HFF-Myc (cell line): ENCODE data around the gene TBX18.

Source experiments
- DNase-seq: peaks from one replicate; pipeline ENCODE4 v3.0.0-alpha.2; 2011; ENCODE audit warnings: low read depth; ENCODE audit errors: extremely low read depth
- H3K4me3 ChIP-seq: replicated peaks from 2 replicates; pipeline ENCODE4 v1.5.1; 2011; ENCODE audit warnings: low read depth, mild to moderate bottlenecking, control low read depth, low read length
- TF ChIP-seq, protein P1 (sequence below): IDR thresholded peaks from 2 replicates; pipeline ENCODE4 v1.5.1; 2012; ENCODE audit warnings: mild to moderate bottlenecking, low read depth, low read length, control low read depth; ENCODE audit errors: missing control alignments

Gene TBX18

DNA sequence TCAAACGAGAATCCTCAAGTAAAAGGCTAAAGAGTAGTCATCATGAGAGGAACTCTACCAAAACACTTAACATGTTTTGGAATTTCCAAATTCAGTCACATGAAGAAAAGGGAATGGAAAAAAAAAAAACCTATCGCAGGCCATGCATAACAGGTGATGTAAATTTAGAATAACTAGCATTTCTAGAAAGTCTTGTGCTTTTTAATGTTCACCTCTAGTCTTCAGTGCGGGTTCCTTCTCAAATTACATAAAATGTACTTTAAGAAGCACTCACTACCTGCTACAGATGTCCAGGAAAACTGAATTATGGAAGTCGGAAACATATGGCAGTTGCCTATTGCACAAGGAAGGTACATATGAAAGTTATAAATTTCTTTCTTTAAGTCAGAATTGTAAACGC lies 6.1 kb upstream of the TBX18 start:
- no peak for DNase-seq
- H3K4me3 ChIP-seq = no peak overlapping the region
- TF ChIP-seq, protein P1, sequence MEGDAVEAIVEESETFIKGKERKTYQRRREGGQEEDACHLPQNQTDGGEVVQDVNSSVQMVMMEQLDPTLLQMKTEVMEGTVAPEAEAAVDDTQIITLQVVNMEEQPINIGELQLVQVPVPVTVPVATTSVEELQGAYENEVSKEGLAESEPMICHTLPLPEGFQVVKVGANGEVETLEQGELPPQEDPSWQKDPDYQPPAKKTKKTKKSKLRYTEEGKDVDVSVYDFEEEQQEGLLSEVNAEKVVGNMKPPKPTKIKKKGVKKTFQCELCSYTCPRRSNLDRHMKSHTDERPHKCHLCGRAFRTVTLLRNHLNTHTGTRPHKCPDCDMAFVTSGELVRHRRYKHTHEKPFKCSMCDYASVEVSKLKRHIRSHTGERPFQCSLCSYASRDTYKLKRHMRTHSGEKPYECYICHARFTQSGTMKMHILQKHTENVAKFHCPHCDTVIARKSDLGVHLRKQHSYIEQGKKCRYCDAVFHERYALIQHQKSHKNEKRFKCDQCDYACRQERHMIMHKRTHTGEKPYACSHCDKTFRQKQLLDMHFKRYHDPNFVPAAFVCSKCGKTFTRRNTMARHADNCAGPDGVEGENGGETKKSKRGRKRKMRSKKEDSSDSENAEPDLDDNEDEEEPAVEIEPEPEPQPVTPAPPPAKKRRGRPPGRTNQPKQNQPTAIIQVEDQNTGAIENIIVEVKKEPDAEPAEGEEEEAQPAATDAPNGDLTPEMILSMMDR = no peak

DNA sequence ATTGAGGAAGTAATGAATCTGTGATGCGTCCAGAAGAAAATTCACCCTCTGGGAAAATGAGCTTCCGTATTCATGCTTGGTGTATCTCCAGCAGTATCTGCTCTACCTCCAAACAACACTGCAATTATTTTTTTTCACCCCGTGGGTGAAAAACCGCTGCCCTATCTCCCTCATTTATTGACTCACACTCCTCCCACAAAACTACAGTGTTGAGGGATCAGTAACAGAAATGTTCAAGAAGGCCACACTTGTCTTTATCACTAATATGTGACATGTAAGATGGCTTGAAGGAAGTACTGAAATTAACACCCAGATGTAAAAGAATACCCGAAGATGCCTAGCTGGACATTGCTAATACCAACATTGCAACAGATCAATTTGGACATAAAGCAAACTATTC lies 4.9 kb upstream of the TBX18 start:
- DNase-seq = no peak
- no peak overlapping the region for H3K4me3 ChIP-seq
- TF ChIP-seq, protein P1 = no peak

DNA sequence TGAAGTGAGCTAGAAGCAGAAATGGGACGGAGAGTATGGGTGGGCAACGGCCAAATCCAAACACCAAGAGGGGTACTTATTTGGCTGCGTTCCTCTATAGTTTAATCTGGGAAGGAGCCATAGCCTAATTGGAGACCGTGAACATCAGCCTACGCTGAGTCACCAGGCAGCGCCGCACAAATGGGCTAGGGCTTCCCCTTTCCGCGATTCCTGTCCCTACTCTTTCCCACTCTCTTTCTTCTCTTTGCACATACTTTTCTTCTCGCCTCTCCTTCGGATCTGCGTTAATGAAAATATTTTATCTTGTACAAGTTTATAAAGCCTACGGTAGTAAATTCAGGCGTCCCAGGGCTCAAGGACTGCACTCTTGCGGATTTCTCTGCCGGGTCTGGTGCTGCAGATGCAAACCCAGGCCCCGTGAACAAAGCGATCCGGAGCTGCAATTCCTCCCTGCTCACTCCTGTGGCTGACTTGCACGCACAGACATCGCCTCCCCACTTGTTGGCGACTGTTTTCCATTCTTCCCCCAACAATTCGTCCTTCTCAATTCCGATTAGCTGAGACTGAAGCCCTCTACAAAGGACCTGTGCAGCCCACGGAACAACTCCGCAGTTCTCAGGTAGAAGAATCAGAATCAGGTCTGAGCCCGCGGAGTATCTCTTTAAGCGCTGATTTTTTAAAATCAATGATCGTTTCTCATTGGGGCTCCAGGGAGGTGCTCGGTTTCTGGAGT lies 4.2 kb upstream of the TBX18 start:
- no peak for DNase-seq
- no peak overlapping the region for H3K4me3 ChIP-seq
- TF ChIP-seq, protein P1 = no peak

DNA sequence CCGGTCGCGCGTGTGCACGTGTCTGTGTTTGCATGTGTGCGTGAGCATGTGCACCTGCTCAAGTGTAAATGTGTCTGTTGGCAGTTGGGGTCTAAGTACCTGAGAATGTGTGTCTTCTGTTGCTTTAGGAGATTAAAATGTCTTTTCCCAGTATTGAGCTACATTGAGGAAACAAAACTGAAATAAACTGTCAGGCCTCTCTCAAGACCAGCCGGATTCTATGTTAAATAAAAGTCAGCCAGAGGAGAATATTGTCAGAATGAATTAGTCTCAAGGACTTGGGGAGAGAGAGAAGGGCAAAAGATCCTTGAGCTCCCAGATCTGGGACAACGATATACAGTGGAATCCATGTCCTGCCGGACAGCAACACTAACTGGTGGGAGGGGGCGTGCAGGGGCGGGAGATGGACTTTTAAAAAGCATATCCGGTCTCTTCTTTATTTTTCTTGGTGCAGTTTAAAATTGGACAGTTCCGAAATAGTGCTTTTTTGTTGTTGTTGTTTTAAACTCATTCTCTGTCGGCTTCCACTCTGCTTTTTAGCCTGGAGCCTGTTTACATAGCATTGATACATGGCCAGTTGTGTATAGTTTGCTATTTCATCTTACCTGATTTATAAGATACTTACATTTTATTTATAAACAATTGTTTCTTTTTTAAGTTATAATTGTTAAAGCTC lies 3.3 kb upstream of the TBX18 start:
- TF ChIP-seq, protein P1 = no peak
- no peak overlapping the region for H3K4me3 ChIP-seq
- no peak for DNase-seq

DNA sequence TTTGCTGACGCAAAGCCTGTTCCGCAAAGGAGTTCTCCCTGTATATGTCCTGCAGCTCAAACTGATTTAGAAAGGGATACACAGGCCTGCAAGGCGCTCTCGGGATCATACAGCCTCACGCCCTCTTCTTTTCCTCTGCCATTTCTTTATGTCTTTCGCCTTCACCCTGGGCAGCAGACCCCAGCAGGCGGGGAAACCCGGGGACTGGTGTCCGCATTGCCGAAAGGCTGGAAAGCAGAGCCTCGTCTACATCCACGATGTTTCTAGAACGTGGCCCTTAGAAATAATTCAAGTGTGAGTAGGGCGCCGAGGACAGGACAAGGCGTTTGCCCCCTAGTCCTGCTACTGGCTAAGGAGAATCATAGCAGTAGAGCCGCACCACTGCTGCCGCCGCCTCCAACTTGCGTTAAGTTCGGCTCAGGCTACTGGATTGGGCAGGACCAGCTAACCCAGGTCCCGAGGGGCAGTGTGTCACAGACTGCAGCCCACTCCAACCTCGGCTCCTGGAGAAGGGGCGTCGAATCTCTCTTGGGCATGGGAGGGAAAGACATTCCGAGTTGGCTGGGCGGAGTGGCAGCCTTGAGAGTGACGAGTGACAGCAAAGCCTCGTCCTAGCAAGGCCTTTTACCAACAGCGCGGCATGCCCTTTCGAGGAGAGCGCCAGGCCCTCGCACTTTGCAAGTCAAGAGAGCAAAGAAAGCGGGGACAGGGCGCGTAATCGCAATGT lies 2.6 kb upstream of the TBX18 start:
- TF ChIP-seq, protein P1 = no peak
- no peak for DNase-seq
- no peak overlapping the region for H3K4me3 ChIP-seq

GRCh38 chr6:84766118-84766798 lies 1.9 kb upstream of the TBX18 start:
- H3K4me3 ChIP-seq = no peak overlapping the region
- DNase-seq = no peak

More at GRCh38 chr6:84766118-84766798, 1.9 kb upstream of the TBX18 start:
- TF ChIP-seq, protein P1 = no peak
